HepG2 (cell line): ENCODE data around the gene CHMP1B. TPM values are rescaled to one million over a fixed set of nuclear protein-coding genes. Genes with fewer than 3 reads are reported as not detected.
A peak's percentile ranks its signal among the peaks of the same experiment; 100 is the strongest.

ENCODE experiments used
- ARNT ChIP-seq: fragments of 450-650 bp; IDR thresholded peaks from 2 replicates; pipeline ENCODE4 v1.6.1; 2017
- CAMTA2 ChIP-seq: sonication (generic); formaldehyde crosslinking; IDR thresholded peaks from 2 replicates; pipeline ENCODE4 v1.4.0; 2020; ENCODE audit warnings: mild to moderate bottlenecking, missing genetic modification reagents, borderline replicate concordance
- ETV5 ChIP-seq: IDR thresholded peaks from 2 replicates; pipeline ENCODE4 v1.6.1; 2018; ENCODE audit warnings: missing biosample characterization, missing genetic modification reagents, inconsistent platforms, borderline replicate concordance
- GPBP1L1 ChIP-seq: sonication (generic); formaldehyde crosslinking; IDR thresholded peaks from 2 replicates; pipeline ENCODE4 v1.5.0; 2020; ENCODE audit warnings: mild to moderate bottlenecking, missing genetic modification reagents
- KLF15 ChIP-seq: sonication (generic); formaldehyde crosslinking; IDR thresholded peaks from 2 replicates; pipeline ENCODE4 v1.8.1; 2023; ENCODE audit warnings: borderline replicate concordance, mild to moderate bottlenecking, inconsistent platforms, missing genetic modification reagents, mixed read lengths
- MED1 ChIP-seq: sonication (generic); formaldehyde crosslinking; IDR thresholded peaks from 2 replicates; pipeline ENCODE4 v1.4.0; 2020; ENCODE audit warnings: missing genetic modification reagents
- PBX3 ChIP-seq: sonication (generic); formaldehyde crosslinking; IDR thresholded peaks from 2 replicates; pipeline ENCODE4 v1.8.1; 2023; ENCODE audit warnings: missing genetic modification reagents, inconsistent platforms, borderline replicate concordance
- RBM22 ChIP-seq: fragments of 200-400 bp; formaldehyde crosslinking; optimal IDR thresholded peaks from 2 replicates; pipeline ENCODE3; 2017; ENCODE audit warnings: mild to moderate bottlenecking, low read length, moderate library complexity
- THAP11 ChIP-seq: IDR thresholded peaks from 2 replicates; pipeline ENCODE4 v1.6.1; 2016; ENCODE audit warnings: missing biosample characterization, missing genetic modification reagents
- ZBTB1 ChIP-seq: sonication (generic); formaldehyde crosslinking; IDR thresholded peaks from 2 replicates; pipeline ENCODE4 v1.4.0; 2020; ENCODE audit warnings: missing genetic modification reagents, borderline replicate concordance
- ZFP82 ChIP-seq: sonication (generic); formaldehyde crosslinking; IDR thresholded peaks from 2 replicates; pipeline ENCODE4 v1.5.1; 2020; ENCODE audit warnings: mild to moderate bottlenecking, missing genetic modification reagents, borderline replicate concordance
- ZHX1 ChIP-seq: sonication (generic); formaldehyde crosslinking; IDR thresholded peaks from 2 replicates; pipeline ENCODE4 v1.8.1; 2022; ENCODE audit warnings: low read depth, mild to moderate bottlenecking, missing genetic modification reagents
- ZNF12 ChIP-seq: sonication (generic); formaldehyde crosslinking; IDR thresholded peaks from 2 replicates; pipeline ENCODE4 v1.5.0; 2020; ENCODE audit warnings: missing genetic modification reagents
- ZNF362 ChIP-seq: sonication (generic); formaldehyde crosslinking; IDR thresholded peaks from 2 replicates; pipeline ENCODE4 v1.4.0; 2020; ENCODE audit warnings: missing genetic modification reagents, mild to moderate bottlenecking, borderline replicate concordance
- ZNF597 ChIP-seq: sonication (generic); formaldehyde crosslinking; IDR thresholded peaks from 2 replicates; pipeline ENCODE4 v1.5.0; 2020; ENCODE audit warnings: missing genetic modification reagents
- ZNF790 ChIP-seq: sonication (generic); formaldehyde crosslinking; IDR thresholded peaks from 2 replicates; pipeline ENCODE4 v1.8.0; 2022; ENCODE audit warnings: missing genetic modification reagents, mild to moderate bottlenecking, borderline replicate concordance
- ZSCAN9 ChIP-seq: IDR thresholded peaks from 2 replicates; pipeline ENCODE4 v1.6.1; 2016; ENCODE audit warnings: borderline replicate concordance
- polyA plus RNA-seq, 8 experiments: library from polyadenylated mRNA; depleted of rRNA in 3 of 8; stranded (reverse) in 7 of 8; unstranded in 1 of 8; fragments of >200 nt; fragmentation: Illumina TruSeq in 4 of 8; extraction: Trizol in 4 of 8; gene quantifications; 2 replicates each; pipeline versions ENCODE4 v1.2.1 to v1.2.3, GENCODE V29; 2011 to 2016; ENCODE audit warnings: low read depth in 4 of 8, missing spikeins in 1 of 8, mixed read lengths in 1 of 8; ENCODE audit not compliant: insufficient read depth in 1 of 8
- total RNA-seq, 5 experiments: library from RNA; depleted of rRNA; stranded (reverse); fragments of >200 nt; fragmentation: Illumina TruSeq; extraction: Trizol; gene quantifications; 2 replicates each; pipeline ENCODE4 v1.2.3, GENCODE V29; 2016; ENCODE audit warnings: low read depth in 1 of 5

The CHMP1B gene
- total and polyA plus RNA-seq, 2 of the 13 experiments (the other 11 are each of a cell fraction or from before 2014, with no cell fraction given) = 18.8 to 20.2 TPM

- TF ChIP-seq ETV5 (CRISPR knock-in tag) = peak; percentile 25; the same call in 1 of the 2 replicates
- TF ChIP-seq CAMTA2 = no peak
- TF ChIP-seq ZSCAN9 (CRISPR knock-in tag) = no peak
- TF ChIP-seq PBX3 (CRISPR knock-in tag) = no peak
- TF ChIP-seq ZBTB1 (CRISPR knock-in tag) = no peak
- no peak for TF ChIP-seq ARNT
- TF ChIP-seq ZFP82 (CRISPR knock-in tag) = no peak
- no peak for TF ChIP-seq GPBP1L1 (CRISPR knock-in tag)
- peak; percentile 65 for TF ChIP-seq MED1 (CRISPR knock-in tag)
- no peak for TF ChIP-seq ZHX1 (CRISPR knock-in tag)
- no peak for TF ChIP-seq KLF15 (CRISPR knock-in tag)
- no peak for TF ChIP-seq ZNF790
- no peak for TF ChIP-seq RBM22
- TF ChIP-seq ZNF362 (CRISPR knock-in tag) = peak; percentile 38; the same call in 1 of the 2 replicates
- TF ChIP-seq ZNF12 = 0 out of 2 replicates have a peak, but pooled peaks have one; percentile 34
- peak; percentile 22; the same call in 1 of the 2 replicates for TF ChIP-seq THAP11
- no peak for TF ChIP-seq ZNF597 (CRISPR knock-in tag)
Observed at GRCh38 chr18:11840493-11840892, 10.7 kb upstream of the CHMP1B start (continued).
